ENCODE data around the gene VAV2. TPM values are rescaled to one million over a fixed set of nuclear protein-coding genes. Genes with fewer than 3 reads are reported as not detected.

VAV2 gene
- total RNA-seq, 1 experiment from 2014 or later = 9.7 TPM

DNA sequence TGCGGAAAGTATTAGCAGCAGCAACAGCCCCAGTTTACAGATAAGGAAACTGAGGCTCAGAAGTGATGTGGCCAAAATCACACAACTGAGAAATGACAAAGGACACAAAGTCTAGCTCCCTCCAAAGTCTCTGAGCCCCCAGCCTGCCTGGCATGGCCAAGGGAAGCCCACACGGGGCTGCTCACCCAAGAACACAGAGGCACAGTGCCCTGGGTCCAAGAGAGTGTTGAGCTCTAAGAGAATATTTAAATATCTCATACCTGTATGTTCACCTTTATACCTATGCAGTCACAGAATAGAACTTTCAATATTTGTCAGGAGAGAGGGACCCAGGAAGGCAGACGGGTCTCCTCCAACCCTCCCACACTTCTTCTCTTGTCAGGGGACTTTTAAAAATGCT is 16.6 kb downstream of the VAV2 start:
- H3K27me3 ChIP-seq (ENCODE audit: low read length) = no peaks in the 10 kb centered on the region
- no peaks in the 10 kb centered on the region for H3K9me2 ChIP-seq (replicated peaks; ENCODE audit: low read length)
- no TSS peak for BruUV-seq (replicated peaks)
- no peak overlapping the region for H3K27ac ChIP-seq (ENCODE audit: low read length)
- no peaks in the 10 kb centered on the region for H3F3A ChIP-seq (ENCODE audit: low read length, unreplicated experiment)
- no peaks in the 10 kb centered on the region for H3K36me3 ChIP-seq (ENCODE audit: low read depth, low read length)
- peaks cover 29% of the 10 kb centered on the region for H4K20me1 ChIP-seq (ENCODE audit: low read length)
- peaks cover 89% of the 10 kb centered on the region for H3K79me2 ChIP-seq (ENCODE audit: low read length)
- no peak for DNase-seq
- H2AFZ ChIP-seq (ENCODE audit: low read length) = no peak overlapping the region
- no peak overlapping the region for H3K9ac ChIP-seq (ENCODE audit: low read length)
- H3K4me3 ChIP-seq (ENCODE audit: low read length) = no peak overlapping the region
- H3K4me2 ChIP-seq (ENCODE audit: low read length) = no peak overlapping the region
- H3K4me1 ChIP-seq (ENCODE audit: insufficient read depth, low read length) = peaks cover 13% of the 10 kb centered on the region
- ATAC-seq = no peak
- POLR2A ChIA-PET (ENCODE audit: unreplicated experiment) = no interaction called here
- intact Hi-C loops (cut with micrococcal nuclease) = no loop called here
- CTCF ChIA-PET = interaction anchor here (0.7 kb wide), 1 partner anchor 232 kb away, joined by 8 read pairs; no protein-coding TSS in a partner anchor
- H3K9me3 ChIP-seq (ENCODE audit: low read length) = no peaks in the 10 kb centered on the region
- TF ChIP-seq EZH2 (IDR thresholded peaks at IDR 0.05; ENCODE audit: low read length, unreplicated experiment) = no peak

DNA sequence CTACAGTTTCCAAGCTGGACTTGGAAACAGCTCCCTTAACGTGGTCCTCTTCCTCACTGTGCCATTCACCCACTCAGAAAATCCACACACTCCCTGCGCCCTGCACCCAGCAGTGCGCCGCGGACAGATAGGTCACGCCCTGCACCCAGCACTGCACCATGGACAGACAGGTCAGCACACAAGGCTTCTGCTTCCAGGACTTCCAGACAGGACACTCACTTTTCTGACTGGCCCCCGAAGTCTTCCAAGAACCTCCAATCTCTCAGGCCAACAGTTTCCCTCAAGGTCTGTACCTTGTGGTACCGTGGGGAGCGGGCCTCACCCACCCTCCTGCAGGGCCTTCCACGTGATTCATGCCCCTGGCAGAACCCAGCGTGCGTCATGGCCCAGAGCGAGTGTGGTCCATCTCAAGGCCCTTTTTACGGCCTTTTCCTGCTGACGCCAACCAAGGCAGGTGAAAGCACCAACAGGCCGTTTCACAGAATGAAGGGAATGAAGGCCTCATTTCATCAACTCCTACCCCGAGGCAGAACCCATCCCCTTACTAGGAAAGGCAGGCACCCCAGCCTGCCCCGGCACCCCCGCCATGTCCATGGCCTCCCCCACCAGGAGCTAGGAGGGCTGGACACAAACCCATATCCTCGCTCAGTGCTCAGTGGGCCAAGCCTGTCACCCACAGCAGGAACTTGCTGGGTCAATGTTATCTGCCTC is 17.3 kb downstream of the VAV2 start:
- no peak overlapping the region for H3K9ac ChIP-seq (ENCODE audit: low read length)

DNA sequence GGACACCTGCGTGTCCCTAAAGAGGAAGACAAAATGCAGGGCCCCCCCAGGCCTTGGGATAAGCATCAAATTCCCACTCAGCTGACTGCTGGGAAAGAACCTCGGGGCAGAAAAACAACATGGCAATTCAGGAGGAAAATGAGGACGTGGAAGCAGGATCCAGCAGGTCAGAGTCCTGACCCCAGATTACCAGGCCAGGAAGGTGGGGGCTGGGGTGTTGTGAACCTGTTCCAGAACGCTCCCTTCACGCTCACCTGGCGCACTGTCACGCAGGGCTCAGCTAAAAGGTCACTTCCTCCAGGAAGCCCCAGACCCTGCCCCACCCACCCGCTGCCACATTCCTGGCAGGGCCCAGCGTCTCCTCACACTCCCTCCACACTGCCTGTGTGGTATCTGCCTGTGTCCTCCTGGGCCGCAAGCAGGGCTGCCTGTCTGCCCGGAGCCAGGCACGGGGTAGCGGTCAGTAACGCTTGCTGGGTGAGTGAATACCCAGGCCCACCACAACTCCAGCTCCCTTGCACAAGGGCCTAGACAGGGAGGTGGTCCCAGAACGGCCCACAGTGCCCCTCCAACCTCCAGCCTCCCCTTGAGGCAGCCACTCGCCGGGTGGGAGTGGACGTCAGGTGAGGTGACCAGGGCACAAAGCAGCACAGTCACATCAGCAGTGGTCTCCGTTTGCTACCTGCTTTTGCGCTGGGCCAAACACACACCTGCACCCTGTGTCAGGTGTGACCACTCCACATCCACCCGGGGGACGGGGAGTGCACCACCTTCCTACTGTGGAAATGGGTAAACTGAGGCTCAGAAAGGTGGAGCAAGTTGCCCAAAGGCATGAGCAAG is 18.1 kb downstream of the VAV2 start:
- ATAC-seq = no peak
- CTCF ChIA-PET = no interaction called here

More for the DNA sequence above, 17.3 kb downstream of the VAV2 start:
- no TSS peak for BruUV-seq (replicated peaks)
- Histone ChIP-seq H3K27me3 (ENCODE audit: low read length) (no peaks in the 10 kb centered on the region), H4K20me1 (ENCODE audit: low read length) (peaks cover 33% of the 10 kb centered on the region), H3K36me3 (ENCODE audit: low read depth, low read length) (no peaks in the 10 kb centered on the region), H3K9me2 (replicated peaks; ENCODE audit: low read length) (no peaks in the 10 kb centered on the region), H2AFZ (ENCODE audit: low read length) (no peak overlapping the region), H3K27ac (ENCODE audit: low read length) (no peak overlapping the region), H3K79me2 (ENCODE audit: low read length) (peaks cover 89% of the 10 kb centered on the region), H3K9me3 (ENCODE audit: low read length) (no peaks in the 10 kb centered on the region), H3F3A (ENCODE audit: low read length, unreplicated experiment) (no peaks in the 10 kb centered on the region), H3K4me2 (ENCODE audit: low read length) (no peak overlapping the region), H3K4me3 (ENCODE audit: low read length) (no peak overlapping the region), H3K4me1 (ENCODE audit: insufficient read depth, low read length) (peaks cover 13% of the 10 kb centered on the region)
- ChIA-PET CTCF (interaction anchor here (0.7 kb wide), 1 partner anchor 231 kb away, joined by 8 read pairs; no protein-coding TSS in a partner anchor), POLR2A (ENCODE audit: unreplicated experiment) (no interaction called here)
- intact Hi-C loops (cut with micrococcal nuclease) = no loop called here
- no peak for DNase-seq
- ATAC-seq = no peak
- no peak for TF ChIP-seq EZH2phosphoT487 (IDR thresholded peaks at IDR 0.05; ENCODE audit: borderline replicate concordance, low read length)
- TF ChIP-seq, protein P1, sequence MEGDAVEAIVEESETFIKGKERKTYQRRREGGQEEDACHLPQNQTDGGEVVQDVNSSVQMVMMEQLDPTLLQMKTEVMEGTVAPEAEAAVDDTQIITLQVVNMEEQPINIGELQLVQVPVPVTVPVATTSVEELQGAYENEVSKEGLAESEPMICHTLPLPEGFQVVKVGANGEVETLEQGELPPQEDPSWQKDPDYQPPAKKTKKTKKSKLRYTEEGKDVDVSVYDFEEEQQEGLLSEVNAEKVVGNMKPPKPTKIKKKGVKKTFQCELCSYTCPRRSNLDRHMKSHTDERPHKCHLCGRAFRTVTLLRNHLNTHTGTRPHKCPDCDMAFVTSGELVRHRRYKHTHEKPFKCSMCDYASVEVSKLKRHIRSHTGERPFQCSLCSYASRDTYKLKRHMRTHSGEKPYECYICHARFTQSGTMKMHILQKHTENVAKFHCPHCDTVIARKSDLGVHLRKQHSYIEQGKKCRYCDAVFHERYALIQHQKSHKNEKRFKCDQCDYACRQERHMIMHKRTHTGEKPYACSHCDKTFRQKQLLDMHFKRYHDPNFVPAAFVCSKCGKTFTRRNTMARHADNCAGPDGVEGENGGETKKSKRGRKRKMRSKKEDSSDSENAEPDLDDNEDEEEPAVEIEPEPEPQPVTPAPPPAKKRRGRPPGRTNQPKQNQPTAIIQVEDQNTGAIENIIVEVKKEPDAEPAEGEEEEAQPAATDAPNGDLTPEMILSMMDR (conservative IDR thresholded peaks at IDR 0.05; ENCODE audit: low read depth, low read length) = no peak

More for the DNA sequence above, 18.1 kb downstream of the VAV2 start:
- Histone ChIP-seq H3F3A (ENCODE audit: low read length, unreplicated experiment) (no peaks in the 10 kb centered on the region), H3K27me3 (ENCODE audit: low read length) (no peaks in the 10 kb centered on the region), H3K36me3 (ENCODE audit: low read depth, low read length) (no peaks in the 10 kb centered on the region), H3K4me2 (ENCODE audit: low read length) (no peak overlapping the region), H3K4me3 (ENCODE audit: low read length) (no peak overlapping the region), H2AFZ (ENCODE audit: low read length) (no peak overlapping the region), H3K9me2 (replicated peaks; ENCODE audit: low read length) (no peaks in the 10 kb centered on the region), H3K79me2 (ENCODE audit: low read length) (peaks cover 89% of the 10 kb centered on the region), H3K4me1 (ENCODE audit: insufficient read depth, low read length) (peaks cover 13% of the 10 kb centered on the region), H3K9me3 (ENCODE audit: low read length) (no peaks in the 10 kb centered on the region), H3K27ac (ENCODE audit: low read length) (no peak overlapping the region), H4K20me1 (ENCODE audit: low read length) (peaks cover 34% of the 10 kb centered on the region), H3K9ac (ENCODE audit: low read length) (no peak overlapping the region)
- no TSS peak for BruUV-seq (replicated peaks)
- TF ChIP-seq EZH2 (IDR thresholded peaks at IDR 0.05; ENCODE audit: low read length, unreplicated experiment) = no peak
- TF ChIP-seq, protein P1 (conservative IDR thresholded peaks at IDR 0.05; ENCODE audit: low read depth, low read length) = no peak
- TF ChIP-seq EZH2phosphoT487 (IDR thresholded peaks at IDR 0.05; ENCODE audit: borderline replicate concordance, low read length) = no peak
- intact Hi-C loops (cut with micrococcal nuclease) = no loop called here
- DNase-seq = no peak
- POLR2A ChIA-PET (ENCODE audit: unreplicated experiment) = no interaction called here
